Prostate gland (tissue), 2 donors: ENCODE measurements around the gene MFAP4. TPM values are rescaled to one million over a fixed set of nuclear protein-coding genes. Genes with fewer than 3 reads are reported as not detected.

ENCODE experiments used
- DNase-seq: peaks from one replicate; pipeline ENCODE4 v3.0.0-alpha.2; 2019; ENCODE audit warnings: low spot score
- H3K27ac ChIP-seq, 2 donors: fragments of 200-600 bp; sonication (generic); 2 replicates each; pipeline ENCODE4 v1.5.1; 2017 to 2019
- H3K27me3 ChIP-seq: fragments of 200-600 bp; sonication (generic); replicated peaks from 2 replicates; pipeline ENCODE4 v1.5.1; 2019; ENCODE audit not compliant: insufficient read depth
- H3K36me3 ChIP-seq, 2 donors: fragments of 200-600 bp; sonication (generic); 1 replicate in 1 of 2; 2 replicates in 1 of 2; pipeline versions ENCODE4 v1.5.1 to v1.8.1; 2017 to 2019
- H3K4me1 ChIP-seq: fragments of 200-600 bp; sonication (generic); replicated peaks from 2 replicates; pipeline ENCODE4 v1.5.1; 2019
- H3K4me3 ChIP-seq, 2 donors: fragments of 200-600 bp; sonication (generic); 2 replicates each; pipeline ENCODE4 v1.5.1; 2017 to 2019
- H3K9me3 ChIP-seq: fragments of 200-600 bp; sonication (generic); 2 replicates; pipeline ENCODE4 v1.5.1; 2017
- CTCF ChIP-seq, 4 experiments: fragments of 200-600 bp in 2 of 4; fragments of 450-650 bp in 2 of 4; sonication (generic) in 2 of 4; IDR thresholded peaks; 1 replicate in 3 of 4; 2 replicates in 1 of 4; pipeline ENCODE4 v1.5.1; 2016 to 2019; ENCODE audit warnings: antibody characterized with exemption in 4 of 4, mild to moderate bottlenecking in 2 of 4, moderate library complexity in 2 of 4
- POLR2A ChIP-seq: fragments of 450-650 bp; IDR thresholded peaks from one replicate; pipeline ENCODE4 v1.6.1; 2016; ENCODE audit warnings: antibody characterized with exemption, mild to moderate bottlenecking
- POLR2AphosphoS5 ChIP-seq: sonication (generic); formaldehyde crosslinking; IDR thresholded peaks from one replicate; pipeline ENCODE4 v1.6.1; 2017; ENCODE audit warnings: antibody characterized with exemption
- WGBS: methylation state at CpG from one replicate; pipeline ENCODE4 v1.1.5; 2018; 5-methylcytosine and 5-hydroxymethylcytosine counted together
- intact Hi-C: fragments of 100-400 bp; cut with DNase I; formaldehyde crosslinking; loops from one replicate; pipeline ENCODE4 v1.14.2; 2022
- total RNA-seq, 2 donors: library from RNA; depleted of rRNA; stranded (reverse); fragments of >200 nt; gene quantifications; one replicate each; pipeline ENCODE4 v1.1.0, GENCODE V29; 2016

MFAP4 gene
- total RNA-seq, 2 donors from 2014 or later, result 56.1 to 146 TPM

- Histone ChIP-seq H3K4me1 (no peaks in the 10 kb centered on the region), H3K27ac (no peak overlapping the region), H3K27me3 (no peaks in the 10 kb centered on the region), H3K4me3 (no peak overlapping the region), H3K36me3 (no peaks in the 10 kb centered on the region), H3K9me3 (no peaks in the 10 kb centered on the region)
- 93% methylated on average over 9 of the region's 9 CpGs for WGBS
- no peak for TF ChIP-seq CTCF (IDR thresholded peaks at IDR 0.05)
- TF ChIP-seq POLR2AphosphoS5, result no peak
- TF ChIP-seq POLR2A, result no peak
- DNase-seq, result no peak
- intact Hi-C loops, result no loop called here
These were observed 21.0 kb downstream of the MFAP4 start for GRCh38 chr17:19365833-19366636.

- no peak overlapping the region for H3K4me3 ChIP-seq
- TF ChIP-seq CTCF (IDR thresholded peaks at IDR 0.05), result no peak
- no peak for TF ChIP-seq POLR2A
- no peak for TF ChIP-seq POLR2AphosphoS5
- no peaks in the 10 kb centered on the region for H3K36me3 ChIP-seq
- no peaks in the 10 kb centered on the region for H3K27me3 ChIP-seq
- intact Hi-C loops, result no loop called here
- H3K9me3 ChIP-seq, result no peaks in the 10 kb centered on the region
- H3K4me1 ChIP-seq, result no peaks in the 10 kb centered on the region
- DNase-seq, result no peak
- H3K27ac ChIP-seq, result no peak overlapping the region
- 84% methylated on average over 4 of the region's 4 CpGs for WGBS
These were observed 21.5 kb downstream of the MFAP4 start for GRCh38 chr17:19365499-19365817.

GRCh38 chr17:19364699-19365498, 22.1 kb downstream of the MFAP4 start:
- H3K9me3 ChIP-seq, result no peaks in the 10 kb centered on the region
- DNase-seq, result no peak
- no peak overlapping the region for H3K4me3 ChIP-seq
- no peaks in the 10 kb centered on the region for H3K27me3 ChIP-seq
- TF ChIP-seq CTCF (IDR thresholded peaks at IDR 0.05) (no peak), POLR2A (no peak), POLR2AphosphoS5 (no peak)
- no peaks in the 10 kb centered on the region for H3K36me3 ChIP-seq
- WGBS, result 63% methylated on average over 14 of the region's 14 CpGs
- intact Hi-C loops, result loop anchor here (5.0 kb wide), 2 partner anchors 142 to 397 kb away; no protein-coding TSS in a partner anchor
- H3K4me1 ChIP-seq, result no peaks in the 10 kb centered on the region
- H3K27ac ChIP-seq, result no peak overlapping the region

GRCh38 chr17:19363460-19364035, 23.4 kb downstream of the MFAP4 start:
- TF ChIP-seq POLR2A (no peak), POLR2AphosphoS5 (no peak), CTCF (IDR thresholded peaks at IDR 0.05) (no peak)
- DNase-seq, result no peak
- no peaks in the 10 kb centered on the region for H3K36me3 ChIP-seq
- H3K4me3 ChIP-seq, result no peak overlapping the region
- no peaks in the 10 kb centered on the region for H3K4me1 ChIP-seq
- intact Hi-C loops, result loop anchor here (5.0 kb wide), 2 partner anchors 144 to 399 kb away; no protein-coding TSS in a partner anchor
- H3K9me3 ChIP-seq, result no peaks in the 10 kb centered on the region
- WGBS, result 50% methylated on average over 6 of the region's 6 CpGs
- no peaks in the 10 kb centered on the region for H3K27me3 ChIP-seq
- no peak overlapping the region for H3K27ac ChIP-seq
